GM19395 (cell line): ENCODE measurements around the gene RABAC1.
"Not testable (repeated sequence)": the region's sequence is repeated elsewhere in the genome, so short reads cannot be mapped to it uniquely, and the experiment has no call there.

Source experiments
- ATAC-seq: cut with Tn5 transposase; IDR thresholded peaks from one replicate; pipeline ENCODE4 v1.9.1; 2021; ENCODE audit warnings: mild to moderate bottlenecking, moderate library complexity; ENCODE audit not compliant: unreplicated experiment

The RABAC1 gene

DNA sequence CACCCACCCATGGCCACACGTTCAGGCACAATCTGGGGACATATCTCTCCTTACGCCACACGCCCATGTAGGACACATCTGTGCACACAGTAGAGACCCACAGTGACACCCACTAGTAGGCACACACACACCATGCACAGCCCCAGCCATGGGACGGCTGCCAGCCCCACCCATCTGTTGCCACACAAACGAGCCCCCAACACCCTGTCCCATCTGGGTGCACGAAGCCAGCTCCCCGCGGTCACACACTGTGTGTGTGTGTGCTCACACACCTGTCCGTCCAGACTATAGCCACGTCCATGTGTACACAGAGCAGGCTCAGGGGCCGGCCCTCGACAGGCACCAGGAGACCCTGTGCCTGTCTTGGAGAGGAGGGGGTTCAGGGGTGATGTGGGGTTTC is 41.4 kb downstream of the RABAC1 start:
- no peak for ATAC-seq

DNA sequence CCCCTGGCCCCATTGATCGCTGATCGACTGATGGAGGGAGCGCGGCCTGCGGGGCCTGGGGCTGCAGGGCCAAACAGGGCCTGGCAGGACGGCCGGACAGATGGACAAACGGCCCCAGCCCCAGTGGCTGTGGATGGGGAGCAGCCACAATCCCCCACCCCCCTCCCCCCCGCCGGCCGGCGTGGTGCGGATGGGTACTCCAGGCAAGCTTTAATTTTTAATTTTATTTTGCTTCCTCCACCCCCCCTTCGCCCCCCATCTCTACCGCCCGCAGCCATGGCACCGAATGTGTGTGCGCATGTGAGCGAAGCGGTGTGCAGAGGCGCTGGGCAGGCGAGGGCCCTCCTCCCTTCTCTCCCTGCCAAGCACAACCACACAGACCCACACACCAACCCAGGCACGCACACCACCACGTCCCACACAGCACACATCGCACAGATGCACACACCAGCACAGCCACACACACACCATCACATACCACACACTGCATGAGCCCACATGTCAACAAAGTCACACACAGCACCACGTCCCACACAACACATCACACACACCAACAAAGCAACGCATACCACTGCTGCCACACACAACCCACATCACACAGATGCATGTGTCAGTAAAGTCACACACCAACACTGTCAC is 43.2 kb downstream of the RABAC1 start:
- ATAC-seq: no peak

DNA sequence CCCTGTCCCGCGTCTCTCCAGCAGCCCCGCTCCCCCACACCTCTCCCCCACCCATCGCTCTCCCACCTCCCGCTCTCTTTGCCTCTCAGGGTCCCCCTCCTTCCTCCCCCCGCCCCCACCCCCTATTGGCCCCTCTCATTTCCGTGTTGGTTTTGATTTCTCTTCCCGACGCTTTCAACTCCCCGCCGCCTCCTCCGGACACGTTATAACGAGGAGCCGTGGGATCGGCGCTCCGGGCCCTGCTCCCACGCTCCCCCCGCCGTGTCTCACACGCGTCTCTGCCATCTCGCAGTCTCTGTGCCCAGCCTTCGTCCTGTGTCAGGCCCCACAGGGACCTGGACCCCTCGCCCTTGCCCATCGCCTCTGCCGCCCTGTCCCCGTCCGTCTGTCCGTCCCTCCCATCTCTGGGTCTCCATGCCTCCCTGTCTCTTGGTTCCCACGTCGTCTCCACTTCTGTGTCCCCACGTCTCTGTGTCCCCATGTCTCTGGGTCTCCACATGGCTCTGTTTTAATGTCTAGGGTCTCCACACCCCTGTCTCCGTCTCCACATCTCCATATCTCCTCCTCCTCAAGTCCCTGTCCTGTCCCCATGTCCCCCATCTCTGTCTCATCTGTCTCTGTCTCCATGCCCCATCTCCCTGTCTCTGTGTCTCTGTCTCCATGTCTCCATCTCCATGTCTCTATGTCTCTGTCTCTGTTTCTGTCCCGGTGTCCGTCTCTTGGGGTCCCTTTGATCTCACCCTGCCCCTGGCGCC is 43.9 kb downstream of the RABAC1 start:
- no peak for ATAC-seq

DNA sequence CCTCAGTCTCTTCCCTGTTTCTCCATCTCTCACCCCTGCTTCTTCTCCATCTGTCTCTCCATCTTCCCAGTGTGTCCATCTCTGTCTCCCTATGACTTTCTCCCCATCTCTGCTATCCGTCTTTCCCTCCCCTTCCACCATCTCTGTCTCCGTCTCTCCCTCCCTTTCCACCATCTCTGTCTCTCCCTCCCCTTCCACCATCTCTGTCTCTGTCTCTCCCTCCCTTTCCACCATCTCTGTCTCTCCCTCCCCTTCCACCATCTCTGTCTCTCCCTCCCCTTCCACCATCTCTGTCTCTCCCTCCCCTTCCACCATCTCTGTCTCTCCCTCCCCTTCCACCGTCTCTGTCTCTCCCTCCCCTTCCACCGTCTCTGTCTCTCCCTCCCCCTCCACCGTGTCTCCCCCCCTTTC is 44.7 kb downstream of the RABAC1 start:
- not testable (repeated sequence) for ATAC-seq

DNA sequence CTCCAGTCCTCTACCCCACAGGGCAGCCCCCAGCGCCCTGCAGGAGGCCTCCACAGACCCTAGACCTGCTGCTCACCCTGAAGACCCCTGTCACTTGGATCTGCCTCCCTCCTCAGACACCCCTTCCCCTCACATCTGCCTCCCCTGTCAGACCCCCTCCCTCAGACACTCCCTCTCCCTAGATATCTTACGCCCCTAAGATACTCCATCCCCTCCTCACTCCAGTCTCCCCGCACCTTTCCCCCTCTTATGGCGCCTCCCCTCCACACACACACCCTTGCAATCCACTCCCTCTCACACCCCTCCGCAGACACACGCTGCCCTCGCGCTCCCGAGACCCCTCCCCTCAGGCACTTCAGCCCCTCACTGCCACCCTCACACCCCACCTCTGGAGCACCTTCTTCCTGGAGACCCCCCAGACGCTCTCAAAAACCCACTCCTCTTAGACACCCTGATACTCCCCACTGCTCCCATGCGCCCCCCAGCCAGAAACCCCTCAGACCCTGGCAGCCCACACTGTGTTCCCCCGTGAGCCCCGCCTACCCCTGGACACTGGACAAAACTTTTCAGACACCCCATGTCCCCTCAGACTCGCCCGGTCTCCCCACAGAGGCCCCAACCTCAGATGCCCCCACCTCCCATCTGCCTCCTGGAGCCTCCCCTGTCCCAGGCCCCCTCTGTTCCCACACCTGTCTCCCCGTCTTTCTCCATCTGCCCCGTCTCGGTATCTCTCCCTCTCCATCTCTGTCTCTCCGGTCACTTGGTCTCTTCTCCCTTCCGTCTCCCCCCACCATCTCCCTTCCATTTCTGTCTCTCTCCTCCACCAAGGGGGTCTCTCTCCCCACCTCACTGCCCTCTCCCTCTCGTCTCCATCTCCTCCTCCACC is 45.3 kb downstream of the RABAC1 start:
- ATAC-seq: no peak

DNA sequence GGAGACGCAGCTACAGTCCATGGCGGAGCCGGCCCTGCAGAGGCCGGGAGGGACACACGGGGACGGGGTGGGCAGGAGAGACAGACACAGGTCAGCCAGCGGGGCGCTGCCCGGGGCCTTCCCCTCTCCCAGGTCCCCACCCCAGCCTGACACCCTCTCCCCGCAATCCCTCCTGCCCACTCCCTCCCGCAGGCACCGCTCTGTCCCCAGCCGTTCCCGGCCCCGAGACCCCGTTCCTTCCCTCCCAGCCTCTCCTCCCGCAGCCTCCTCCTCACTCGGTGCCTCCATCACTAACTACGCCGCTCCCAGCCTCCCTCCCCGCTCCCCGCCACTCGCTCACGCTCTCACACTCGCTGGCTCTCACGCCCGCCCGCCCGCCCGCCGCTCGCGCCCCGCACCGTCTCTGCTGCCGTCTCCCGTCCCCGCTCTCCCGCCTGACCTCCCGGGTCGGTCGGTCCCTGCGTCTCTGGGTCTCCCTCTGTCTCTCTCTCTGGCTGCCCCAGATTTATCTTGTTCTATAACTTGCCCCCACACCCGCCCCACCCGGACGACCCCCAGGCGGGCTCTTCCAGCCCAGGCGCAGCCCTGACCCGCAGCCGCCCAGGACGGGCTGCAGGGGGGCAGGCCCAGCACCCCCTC is 46.1 kb downstream of the RABAC1 start:
- no peak for ATAC-seq

DNA sequence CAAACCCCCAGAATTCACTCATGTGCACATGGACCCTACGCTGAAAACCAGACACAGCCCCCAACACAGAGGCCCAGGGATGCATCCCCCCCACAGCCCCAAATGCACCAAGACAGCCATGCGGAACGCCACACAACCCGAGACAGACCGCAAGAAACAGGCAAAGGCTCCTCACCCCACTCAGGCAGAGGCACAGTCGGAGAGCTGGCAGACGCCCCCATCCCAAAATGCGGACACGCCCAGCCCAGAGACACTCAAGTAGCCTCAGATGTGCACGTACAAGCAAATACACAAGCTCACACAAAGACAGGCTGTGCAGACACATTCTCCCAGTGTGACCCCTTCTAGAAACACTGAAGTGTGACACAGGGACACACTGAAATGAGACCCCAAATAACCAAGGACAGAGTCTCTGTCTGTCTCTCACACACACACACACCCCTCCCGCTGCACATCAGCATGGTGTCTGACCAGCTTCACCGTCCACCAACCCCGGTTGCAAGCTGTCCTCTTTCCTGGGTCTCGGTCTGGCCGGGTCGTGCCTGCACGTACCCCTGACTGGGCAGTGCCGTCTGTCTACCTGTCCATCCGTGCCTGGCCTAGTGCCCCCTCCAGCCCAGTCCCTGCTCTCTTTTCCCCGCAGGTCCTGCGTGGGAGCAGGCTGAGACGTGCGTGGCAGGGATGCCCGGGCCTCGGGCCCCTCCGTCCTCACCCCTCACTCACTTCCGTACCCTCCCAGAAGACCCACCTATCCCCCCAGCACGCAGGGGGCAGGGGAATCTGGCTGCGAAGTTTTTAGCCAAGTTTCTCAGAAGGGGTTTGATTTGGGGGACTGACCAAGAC is 47.0 kb downstream of the RABAC1 start:
- ATAC-seq: no peak

DNA sequence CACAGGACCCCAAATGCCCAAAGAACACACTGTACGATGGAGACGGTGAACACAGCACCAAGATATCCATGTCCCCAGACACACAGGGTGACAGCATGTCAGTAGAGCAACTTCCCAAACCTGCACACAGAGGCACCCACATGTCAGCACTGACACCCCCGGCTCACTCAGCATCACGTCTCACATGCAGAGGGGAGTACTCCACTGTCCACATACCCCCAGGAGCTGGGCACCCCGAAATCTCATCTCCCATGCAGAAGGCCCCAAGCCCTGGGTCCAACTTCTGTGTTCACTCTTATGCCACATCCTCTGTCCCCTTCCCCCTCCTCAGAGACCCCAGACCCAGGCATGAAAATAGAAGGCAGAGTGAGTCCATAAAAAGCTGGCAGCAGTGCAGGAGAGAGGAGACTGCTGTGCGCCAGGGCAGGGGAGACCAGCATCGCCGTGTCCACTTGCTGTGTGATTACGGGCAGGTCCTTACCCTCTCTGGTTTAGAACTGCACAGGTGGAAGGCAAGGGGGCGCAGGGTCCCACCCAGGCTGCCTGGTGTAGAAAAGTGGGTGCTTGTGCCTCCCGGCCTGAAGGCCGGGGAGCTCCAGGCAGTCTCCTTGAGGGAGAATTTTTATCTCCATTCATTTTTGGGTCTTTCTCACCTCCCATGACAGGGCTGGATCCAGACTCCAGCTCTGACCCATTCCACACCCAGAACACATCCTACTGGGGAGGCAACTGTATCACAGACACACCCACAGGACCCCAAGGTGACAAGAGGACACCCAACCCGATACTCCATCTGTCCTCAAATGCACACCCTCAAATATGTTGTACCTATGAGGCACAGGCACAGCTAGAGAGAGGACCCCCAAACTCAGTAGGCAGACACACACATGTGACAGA is 47.9 kb downstream of the RABAC1 start:
- ATAC-seq: no peak

DNA sequence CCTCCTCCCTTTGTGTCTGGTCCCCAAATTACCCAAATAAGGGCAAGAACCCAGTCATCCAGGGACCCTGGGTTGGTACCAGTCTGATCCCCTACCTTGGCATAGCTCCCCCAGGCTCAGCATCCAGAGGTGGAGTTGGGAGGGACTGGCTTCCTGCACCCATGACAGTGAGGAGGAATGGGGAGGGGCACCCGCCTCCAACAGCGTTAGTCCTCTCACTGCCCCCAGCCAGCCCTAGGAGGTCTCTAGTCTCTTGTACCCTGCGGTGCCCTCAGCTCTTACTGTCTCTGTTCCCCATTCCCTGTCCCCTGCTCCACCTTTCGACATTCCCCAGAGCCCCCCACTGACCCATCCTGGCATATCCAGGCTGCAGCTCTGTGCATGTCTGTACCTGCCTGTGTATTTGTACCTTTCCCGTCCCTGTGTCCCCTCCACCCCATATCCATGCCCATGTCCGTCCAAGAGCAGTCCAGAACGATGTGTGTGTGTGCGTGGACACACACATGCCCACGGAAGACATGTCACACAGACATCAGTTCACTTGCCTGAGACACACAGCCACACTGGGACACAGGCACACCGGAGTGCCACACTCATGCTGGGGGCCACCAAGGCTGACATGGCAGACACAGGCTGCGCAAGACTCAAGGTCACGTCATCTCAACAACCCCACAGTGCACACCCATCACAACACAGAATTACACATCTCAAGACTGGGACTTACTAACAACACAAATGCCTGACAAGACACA is 48.7 kb downstream of the RABAC1 start:
- no peak for ATAC-seq

DNA sequence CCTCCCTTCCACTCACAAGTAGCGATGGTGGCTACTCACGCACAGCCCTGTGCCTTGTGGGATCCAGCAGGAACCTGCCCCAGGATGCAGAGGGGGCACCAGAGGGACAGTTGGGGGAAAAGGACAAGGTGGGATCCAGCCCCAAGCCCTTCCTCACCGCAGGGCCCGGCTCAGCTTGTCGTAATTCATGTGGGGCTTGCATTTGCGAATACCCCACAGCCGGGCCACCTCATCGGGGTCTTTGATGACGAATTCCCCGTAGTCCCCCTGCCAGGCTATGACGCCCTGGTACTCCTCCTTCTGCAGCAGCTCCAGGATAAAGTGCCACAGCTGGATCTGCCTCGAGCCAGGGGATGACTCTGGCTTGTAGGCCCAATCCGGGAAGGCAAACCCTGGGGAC is 49.4 kb downstream of the RABAC1 start:
- ATAC-seq: no peak

DNA sequence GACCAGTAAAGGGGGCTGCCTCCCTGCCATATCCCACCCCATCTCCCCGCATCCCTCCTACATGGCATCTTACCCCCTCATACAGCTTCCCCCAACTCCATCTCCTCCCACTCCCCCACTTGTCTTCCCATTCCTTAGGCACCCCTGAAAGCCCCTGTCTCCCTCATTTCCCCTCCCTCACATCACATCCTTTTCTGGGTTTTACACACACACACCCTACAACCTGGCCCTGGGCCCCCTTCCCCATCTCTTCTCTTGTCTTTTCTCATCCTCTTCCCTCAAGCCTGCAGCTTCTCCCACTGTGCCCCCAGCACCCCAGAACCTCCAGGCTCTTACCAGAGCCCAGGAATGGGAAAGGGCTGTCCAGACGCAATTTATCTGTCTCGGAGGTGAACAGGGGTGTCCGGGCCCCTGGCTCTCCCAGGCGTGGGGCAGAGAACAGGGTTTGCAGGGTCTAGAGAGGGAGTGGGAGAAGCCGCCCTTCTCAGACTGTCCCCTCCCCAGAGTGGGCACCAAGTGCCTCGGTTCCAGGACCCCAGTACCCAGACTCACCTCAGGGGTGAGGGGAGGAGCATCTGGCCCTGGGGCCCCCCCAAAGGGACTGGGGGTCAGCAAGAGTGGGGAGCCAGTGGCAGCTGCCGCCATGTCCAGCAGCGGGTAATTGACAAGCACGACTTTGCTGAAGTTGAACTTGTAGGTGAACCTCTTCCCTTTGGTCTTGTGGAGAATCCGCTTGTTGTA is 50.2 kb downstream of the RABAC1 start:
- no peak for ATAC-seq

DNA sequence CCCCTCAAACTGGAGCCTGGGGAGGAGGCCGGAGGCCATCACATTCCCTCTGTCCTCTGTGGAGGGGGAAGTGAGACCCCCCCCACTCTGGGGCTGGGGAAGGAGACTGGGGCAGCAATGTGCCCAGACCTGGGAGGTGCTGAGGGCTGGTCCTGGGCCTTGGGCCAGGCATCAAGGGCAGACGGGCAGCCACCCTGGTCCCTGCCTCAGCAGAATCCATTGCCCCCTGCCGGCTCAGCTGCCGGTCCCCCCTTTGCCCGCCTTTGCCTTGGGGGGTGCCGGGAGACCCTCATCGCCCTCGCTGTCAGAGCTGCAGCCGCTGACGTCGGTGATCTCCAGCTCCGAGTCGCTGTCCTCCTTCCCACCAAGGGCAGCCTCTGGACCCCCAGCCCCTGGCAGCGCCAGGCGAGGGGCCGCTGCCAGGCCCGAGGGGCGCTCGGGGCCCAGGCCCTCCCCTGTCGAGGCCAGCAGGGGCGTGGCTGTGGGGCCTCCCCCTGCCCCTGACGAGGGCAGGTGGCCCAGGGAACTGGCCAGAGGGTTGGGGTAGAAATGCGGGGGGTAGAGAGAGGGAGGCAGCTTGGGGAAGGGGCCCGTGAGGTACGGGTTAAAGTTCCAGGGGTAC is 51.0 kb downstream of the RABAC1 start:
- ATAC-seq: no peak

DNA sequence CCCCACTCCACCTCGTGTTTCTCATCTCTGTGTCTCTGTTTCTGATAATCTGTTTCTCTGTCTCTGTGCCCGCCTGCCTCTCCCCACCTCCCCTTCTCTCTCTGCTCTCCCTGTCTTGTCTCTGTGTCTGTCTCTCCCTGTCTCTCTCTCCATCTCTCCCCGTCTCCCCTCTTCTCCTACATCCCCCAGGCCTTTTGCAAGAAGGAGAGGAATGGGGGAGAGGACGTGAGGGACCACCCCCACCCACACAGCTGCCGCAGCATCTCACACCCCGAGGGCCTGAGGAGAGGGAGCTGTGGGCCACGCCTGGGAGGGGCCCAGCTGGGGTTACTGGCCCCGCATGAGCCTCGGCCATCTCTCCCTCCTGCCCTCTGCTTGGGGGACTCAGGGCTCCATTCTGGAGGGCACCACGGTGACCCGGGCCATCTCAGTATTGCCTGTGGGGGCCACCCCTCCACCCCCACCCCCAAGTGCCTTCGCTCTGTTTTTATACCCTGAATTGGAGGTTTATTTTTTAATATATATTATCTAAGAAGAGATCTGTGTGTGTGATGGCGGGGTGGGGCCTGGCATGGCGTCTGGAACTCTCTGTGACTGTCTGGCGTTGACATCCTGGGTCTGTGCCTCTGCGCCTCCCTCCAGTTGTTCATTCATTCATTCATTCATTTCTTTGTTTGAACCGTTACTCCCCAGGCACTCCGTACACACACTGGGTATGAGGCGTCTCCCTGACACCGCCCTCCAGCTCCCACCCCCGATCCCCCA is 52.0 kb downstream of the RABAC1 start:
- ATAC-seq: no peak
